Measurements from ENCODE around the gene ARAP1.
A peak's percentile ranks its signal among the peaks of the same experiment; 100 is the strongest.

Gene ARAP1

DNA sequence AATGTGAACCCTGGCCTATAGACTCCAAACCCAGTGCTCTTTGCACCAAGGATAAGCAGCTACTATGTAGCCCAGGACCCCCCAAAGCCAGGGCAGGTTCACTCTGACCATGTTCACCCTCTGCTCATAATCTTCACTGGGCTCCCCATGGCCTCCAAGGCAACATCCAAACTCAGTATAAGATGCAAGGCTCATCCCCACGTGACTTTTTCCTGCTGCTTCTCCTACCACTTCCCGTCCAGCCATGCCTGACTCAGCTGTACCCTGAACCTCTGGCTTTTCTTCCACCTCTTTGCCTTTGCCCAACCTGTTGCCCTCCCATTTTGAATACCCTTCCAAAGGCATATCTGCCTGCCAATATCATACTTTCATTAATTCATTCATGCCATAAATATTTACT, 105.7 kb downstream of the ARAP1 start:
- DNase-seq = no peak
- Mint-ChIP-seq H3K4me3 (no peak overlapping the region), H3K36me3 (ENCODE audit: low read depth) (no peaks in the 10 kb centered on the region), H3K27ac (no peak overlapping the region), H3K9me3 (no peaks in the 10 kb centered on the region), H3K27me3 (ENCODE audit: low read depth, poor library complexity) (peaks cover 39% of the 10 kb centered on the region), H3K4me1 (no peaks in the 10 kb centered on the region)
- TF ChIP-seq CTCF (IDR thresholded peaks at IDR 0.05) = no peak

DNA sequence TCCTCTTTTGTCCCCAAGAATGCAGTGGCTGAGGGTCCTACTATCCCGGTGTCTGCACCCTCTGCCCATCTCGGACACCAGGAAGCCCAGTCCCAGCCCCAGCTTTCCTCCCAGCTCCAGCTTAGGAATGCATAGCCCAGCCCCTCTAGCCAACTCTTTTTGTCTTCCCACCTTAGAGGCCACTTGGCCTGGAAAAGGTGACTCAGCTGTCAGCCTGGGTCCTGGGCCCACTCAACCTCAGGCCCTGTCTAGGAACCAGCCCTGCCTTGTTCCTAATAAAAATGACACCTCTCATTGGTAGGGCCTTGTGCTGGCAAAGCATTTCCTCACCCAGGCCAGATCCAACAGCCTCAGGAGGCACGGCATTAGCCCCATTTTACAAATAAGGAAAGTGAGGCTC, 106.2 kb downstream of the ARAP1 start:
- TF ChIP-seq CTCF (IDR thresholded peaks at IDR 0.05) = no peak
- no peaks in the 10 kb centered on the region for H3K4me1 Mint-ChIP-seq
- H3K27me3 Mint-ChIP-seq (ENCODE audit: low read depth, poor library complexity) = peaks cover 39% of the 10 kb centered on the region
- no peak overlapping the region for H3K4me3 Mint-ChIP-seq
- DNase-seq = no peak
- H3K27ac Mint-ChIP-seq = no peak overlapping the region
- H3K36me3 Mint-ChIP-seq (ENCODE audit: low read depth) = no peaks in the 10 kb centered on the region
- no peaks in the 10 kb centered on the region for H3K9me3 Mint-ChIP-seq

- peak overlapping the region; percentile 66 for H3K4me3 Mint-ChIP-seq
- no peaks in the 10 kb centered on the region for H3K36me3 Mint-ChIP-seq (ENCODE audit: low read depth)
- no peak overlapping the region for H3K27ac Mint-ChIP-seq
- no peak for DNase-seq
- no peak for TF ChIP-seq CTCF (IDR thresholded peaks at IDR 0.05)
- peaks cover 31% of the 10 kb centered on the region for H3K27me3 Mint-ChIP-seq (ENCODE audit: low read depth, poor library complexity)
- no peaks in the 10 kb centered on the region for H3K9me3 Mint-ChIP-seq
- no peaks in the 10 kb centered on the region for H3K4me1 Mint-ChIP-seq
Observed at GRCh38 chr11:72643547-72643946, 108.7 kb downstream of the ARAP1 start.

DNA sequence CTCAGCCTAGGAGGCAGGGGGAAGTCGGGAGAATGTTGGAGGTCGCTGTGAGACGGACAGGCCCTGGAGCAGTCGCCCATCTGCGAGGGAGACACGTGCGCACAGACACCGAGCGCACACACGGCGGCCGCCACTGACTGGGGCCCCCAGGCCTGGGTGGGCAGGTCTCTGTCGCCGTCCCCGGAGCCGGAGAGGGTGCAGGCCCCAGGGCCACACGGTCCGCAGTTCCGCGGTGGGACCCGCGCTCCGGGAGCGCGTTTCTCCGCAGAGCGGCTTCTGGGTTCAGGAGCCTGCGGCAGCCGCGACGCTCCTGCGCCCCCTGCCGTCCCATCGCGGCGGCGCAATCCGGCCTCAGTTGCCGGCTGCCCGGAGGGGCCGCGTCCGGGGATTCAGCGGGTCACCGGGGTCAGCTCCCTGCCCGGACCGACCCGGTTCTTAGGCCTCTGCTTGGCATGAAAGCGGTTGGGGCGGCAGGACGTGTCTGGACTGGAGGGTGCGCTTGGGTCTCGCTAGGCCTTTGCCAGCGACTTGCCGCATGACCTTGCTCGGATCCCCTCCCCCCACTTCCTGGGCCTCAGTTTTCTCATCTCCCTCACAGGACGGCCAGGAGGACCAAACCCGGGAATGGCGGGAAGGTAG, 109.2 kb downstream of the ARAP1 start:
- no peaks in the 10 kb centered on the region for H3K9me3 Mint-ChIP-seq
- peaks cover 34% of the 10 kb centered on the region for H3K27me3 Mint-ChIP-seq (ENCODE audit: low read depth, poor library complexity)
- no peaks in the 10 kb centered on the region for H3K36me3 Mint-ChIP-seq (ENCODE audit: low read depth)
- no peak overlapping the region for H3K27ac Mint-ChIP-seq
- peak overlapping the region; percentile 66 for H3K4me3 Mint-ChIP-seq
- TF ChIP-seq CTCF (IDR thresholded peaks at IDR 0.05) = peak; percentile 95
- no peaks in the 10 kb centered on the region for H3K4me1 Mint-ChIP-seq
- DNase-seq = peak; percentile 83

GRCh38 chr11:72642043-72642883, 109.9 kb downstream of the ARAP1 start:
- Mint-ChIP-seq H3K9me3 (no peaks in the 10 kb centered on the region), H3K27ac (no peak overlapping the region), H3K36me3 (ENCODE audit: low read depth) (no peaks in the 10 kb centered on the region), H3K4me3 (peak overlapping the region; percentile 62), H3K27me3 (ENCODE audit: low read depth, poor library complexity) (peaks cover 37% of the 10 kb centered on the region), H3K4me1 (peaks cover 5% of the 10 kb centered on the region)
- DNase-seq = peak; percentile 59
- no peak for TF ChIP-seq CTCF (IDR thresholded peaks at IDR 0.05)

Measured in nephron progenitor cell (in vitro differentiated cells).